Measurements from ENCODE around the gene MAP3K4.

Gene MAP3K4

DNA sequence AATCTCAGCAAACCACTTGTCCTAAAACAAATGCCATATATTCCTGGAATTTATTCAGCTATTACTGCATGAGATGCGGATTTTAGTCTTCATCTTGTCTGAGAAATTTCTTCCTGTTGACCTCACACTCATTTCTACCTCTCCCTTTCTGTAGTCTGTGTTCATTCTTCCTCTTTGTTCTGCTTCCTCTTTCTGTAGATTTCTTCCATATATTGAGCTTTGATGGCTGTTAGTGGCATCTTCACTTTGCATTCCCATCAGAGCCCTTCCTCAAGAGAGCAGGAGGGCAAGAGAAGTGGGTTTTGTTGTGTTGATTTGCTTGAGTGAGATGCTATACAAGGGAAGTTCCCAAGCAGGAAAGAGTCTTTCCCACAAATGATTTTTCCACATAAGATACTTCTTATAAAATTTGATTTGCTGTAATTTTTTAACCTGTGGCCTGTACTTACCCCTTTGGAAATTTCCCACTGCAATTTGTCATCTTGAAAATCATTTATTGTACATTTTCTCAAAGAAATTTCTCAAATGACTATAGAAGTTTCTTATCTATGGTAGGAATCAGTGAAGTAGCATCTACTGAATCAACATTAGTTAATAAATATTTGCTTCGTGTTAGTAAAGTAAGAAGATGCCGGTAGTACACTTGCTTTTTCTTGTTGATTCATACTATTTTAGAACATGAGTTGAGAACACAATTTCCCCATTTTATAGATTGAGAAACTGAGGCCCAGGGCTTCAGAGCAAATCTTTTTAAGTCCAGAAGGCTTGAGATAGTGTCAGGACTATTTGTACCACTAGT is 43.8 kb downstream of the MAP3K4 start:
- no peak for DNase-seq (ENCODE audit: low read depth in 1 of 2, low spot score in 1 of 2)

DNA sequence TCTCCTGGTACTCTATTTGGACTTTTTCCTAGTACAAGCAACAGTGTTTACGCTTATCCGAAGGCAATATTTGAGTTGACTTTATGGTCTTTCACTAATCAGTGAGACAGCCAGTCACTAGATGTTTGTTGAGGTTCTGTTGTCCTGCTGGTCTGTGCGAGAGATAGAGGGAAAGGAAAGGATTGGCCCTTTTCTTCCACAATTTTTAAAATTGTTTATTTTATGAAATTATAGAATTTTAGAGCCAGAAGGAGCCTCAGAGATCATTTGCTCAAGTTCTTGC is 44.4 kb downstream of the MAP3K4 start:
- no peak for DNase-seq (ENCODE audit: low read depth in 1 of 2, low spot score in 1 of 2)

DNA sequence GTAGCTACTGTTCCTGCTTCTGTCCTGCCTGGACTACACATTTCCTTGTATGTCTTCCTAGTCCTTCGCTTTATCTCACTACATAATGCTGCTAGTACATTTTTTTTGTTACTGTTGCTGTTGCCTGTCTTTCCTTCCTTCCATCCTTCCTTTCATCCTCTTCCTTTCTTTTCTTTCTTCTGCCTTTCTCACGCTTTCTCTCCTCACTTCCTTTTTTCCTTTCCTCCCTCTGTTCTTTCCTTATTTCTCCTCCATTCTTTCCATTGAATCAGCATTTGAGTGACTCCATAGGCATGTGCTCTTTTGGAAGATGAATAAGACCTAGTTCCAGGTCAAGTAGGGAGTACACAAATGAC is 46.3 kb downstream of the MAP3K4 start:
- DNase-seq (ENCODE audit: low read depth in 1 of 2, low spot score in 1 of 2) = no peak

DNA sequence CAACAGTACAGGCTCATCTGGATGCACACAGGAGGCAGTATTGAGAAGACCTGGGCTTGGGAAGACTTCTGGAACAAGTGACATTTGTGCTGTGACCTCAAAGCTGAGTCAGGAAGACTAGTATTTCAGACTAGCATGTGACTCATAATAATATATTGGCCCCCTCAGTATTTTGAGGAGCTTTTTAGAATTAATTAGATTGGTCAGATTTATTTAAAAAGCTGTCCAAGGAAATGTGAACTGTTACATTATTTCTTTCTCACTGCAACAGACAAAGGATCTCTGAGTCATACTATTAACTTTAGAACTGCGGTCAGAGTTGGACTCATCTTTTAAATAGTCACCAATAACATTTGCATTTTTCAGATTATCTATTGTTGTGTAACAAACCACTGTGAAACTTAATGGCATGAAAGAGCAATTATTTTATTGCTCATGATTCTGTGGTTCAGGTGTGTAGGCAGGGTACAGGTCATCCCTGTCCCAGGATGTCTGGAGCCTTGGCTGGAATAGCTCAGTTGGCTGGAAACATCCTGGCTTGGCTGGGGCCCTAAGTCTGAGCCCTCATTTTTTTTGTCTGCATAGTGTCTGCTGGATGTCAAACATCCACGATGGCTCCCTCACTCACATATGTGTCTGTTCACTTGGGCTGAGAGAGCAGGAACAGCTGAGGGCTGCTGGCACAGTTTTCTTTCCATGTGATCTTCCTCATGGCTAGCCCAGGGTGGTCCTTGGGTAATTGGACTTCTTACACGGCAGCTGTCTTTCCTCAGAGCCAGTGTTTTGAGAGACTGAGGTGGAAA is 46.9 kb downstream of the MAP3K4 start:
- no peak for DNase-seq (ENCODE audit: low read depth in 1 of 2, low spot score in 1 of 2)

DNA sequence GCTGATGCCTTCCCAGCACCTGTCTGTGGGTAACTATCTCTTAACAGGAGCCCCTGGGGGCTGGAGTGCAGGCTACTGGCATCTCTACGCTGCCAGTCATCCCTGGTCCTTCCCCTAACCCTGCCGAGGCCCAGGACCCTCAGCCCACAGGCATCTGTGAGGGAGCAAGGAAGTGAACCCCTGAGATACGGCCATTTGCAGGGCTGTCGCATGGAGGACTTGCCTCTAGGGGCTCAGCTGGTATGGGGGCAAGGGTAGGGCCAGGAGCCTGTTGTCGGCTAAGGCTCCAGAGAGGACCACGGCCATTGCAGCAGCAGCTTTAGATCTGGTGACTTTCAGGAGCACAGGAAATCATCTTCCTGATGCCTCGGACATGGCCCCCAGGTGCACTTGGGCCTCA is 49.7 kb downstream of the MAP3K4 start:
- no peak for DNase-seq (ENCODE audit: low read depth in 1 of 2, low spot score in 1 of 2)

DNA sequence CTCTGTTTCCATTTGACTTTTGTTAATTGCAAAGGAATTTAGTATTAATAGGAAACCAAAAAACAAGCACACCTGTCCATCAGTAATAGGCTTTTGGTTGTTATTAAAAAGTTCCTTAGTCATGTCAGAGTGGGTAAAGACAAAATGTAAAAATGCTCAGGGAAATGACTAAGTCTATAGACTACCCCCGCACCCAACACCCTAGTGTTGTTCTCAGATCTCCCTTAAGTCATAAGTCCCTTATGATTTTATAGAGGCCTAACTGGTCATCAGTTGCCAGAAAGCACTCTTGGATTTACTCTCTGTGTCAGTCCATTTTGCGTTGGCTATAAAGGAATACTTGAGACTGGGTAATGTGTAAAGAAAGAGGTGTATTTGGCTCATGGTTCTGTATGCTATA is 52.8 kb downstream of the MAP3K4 start:
- no peak for DNase-seq (ENCODE audit: low read depth in 1 of 2, low spot score in 1 of 2)

DNA sequence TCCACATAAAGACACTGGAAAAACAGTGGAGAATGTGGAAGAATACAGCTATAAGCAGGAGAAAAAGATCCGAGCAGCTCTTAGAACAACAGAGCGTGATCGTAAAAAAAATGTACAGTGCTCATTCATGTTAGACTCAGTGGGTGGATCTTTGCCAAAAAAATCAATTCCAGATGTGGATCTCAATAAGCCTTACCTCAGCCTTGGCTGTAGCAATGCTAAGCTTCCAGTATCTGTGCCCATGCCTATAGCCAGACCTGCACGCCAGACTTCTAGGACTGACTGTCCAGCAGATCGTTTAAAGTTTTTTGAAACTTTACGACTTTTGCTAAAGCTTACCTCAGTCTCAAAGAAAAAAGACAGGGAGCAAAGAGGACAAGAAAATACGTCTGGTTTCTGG is 57.1 kb downstream of the MAP3K4 start:
- no peak for DNase-seq (ENCODE audit: low read depth in 1 of 2, low spot score in 1 of 2)

DNA sequence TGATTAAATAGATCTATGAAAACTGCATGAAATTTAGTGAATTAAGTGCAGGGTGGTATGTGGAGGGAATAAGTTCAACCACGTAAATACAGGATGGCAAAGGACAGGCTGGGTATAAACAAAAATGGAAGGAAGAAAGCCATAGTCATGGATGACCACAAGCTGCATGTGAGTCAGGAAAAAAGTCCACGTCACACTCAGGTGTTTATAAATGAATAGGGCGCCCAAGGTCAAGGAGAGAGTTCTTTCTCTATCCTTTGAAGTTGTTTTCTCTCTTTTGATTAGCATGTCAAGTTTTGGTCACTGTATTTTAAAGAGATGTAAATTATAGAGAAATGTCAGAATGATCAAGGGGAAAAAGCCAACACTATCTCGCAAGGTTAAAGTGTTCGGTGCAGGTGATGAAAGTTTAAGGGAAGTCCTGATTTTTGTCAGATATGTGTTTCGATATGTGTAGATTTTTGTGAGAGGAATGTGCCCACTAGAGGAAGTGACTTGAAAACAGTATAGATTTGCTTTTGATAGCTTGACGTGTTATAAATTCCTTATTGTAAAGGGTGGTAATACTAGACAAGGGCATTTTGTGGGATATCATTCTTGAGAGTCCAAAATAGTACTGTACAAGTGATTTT is 58.7 kb downstream of the MAP3K4 start:
- DNase-seq (ENCODE audit: low read depth in 1 of 2, low spot score in 1 of 2) = no peak

DNA sequence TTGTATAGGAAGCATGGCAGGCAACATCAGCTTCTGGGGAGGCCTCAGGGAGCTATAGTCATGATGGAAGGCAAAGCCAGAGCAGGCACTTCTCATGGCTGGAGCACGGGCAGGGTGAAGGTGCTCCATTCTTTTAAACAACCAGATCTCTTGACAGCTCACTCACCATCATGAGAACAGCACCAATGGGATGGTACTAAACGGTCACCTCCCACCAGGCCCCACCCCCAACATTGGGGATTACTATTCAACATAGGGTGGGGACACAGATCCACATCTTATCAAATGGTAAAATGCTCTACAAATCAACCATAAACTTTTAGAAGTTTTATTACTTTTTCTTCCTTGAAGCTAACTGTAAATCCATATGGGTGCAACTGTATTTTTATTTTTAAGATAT is 61.5 kb downstream of the MAP3K4 start:
- DNase-seq (ENCODE audit: low read depth in 1 of 2, low spot score in 1 of 2) = no peak

DNA sequence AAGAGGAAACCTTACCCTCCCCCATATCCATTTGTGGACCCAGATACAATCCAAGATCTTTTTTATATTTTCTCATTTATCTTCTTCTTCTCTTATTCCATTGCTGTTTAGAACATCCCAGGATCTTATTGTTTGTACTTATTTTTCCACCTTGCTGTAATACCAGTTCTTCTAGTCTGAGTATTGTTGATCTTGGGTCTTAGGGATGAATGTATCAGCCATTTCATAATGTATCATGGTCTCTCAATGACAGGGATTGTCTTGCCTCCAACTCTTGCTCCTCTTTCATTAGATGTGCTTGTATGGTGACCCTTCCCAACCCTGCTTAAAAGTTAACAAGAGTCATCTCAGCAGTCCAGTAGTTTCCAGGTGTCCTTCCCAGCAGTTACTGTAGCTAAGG is 63.3 kb downstream of the MAP3K4 start:
- no peak for DNase-seq (ENCODE audit: low read depth in 1 of 2, low spot score in 1 of 2)

DNA sequence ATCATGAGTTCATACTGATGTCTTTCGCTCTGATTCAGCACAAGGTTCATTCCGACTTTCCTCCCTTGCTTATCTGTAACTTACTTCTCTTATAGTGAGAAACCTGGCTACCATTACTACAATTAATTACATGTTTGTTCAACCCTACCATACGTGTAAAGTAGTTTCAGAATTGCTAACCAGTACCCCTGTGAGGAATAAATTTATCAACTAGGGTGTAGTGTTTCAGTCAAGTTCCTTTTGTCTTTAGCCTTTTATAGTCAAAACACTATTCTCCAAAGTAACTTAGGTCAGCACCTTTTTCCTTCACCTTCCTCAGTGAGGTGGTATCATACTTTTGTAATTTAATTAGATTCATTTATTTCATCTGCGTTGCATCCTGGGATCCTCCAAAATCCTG is 64.9 kb downstream of the MAP3K4 start:
- DNase-seq (ENCODE audit: low read depth in 1 of 2, low spot score in 1 of 2) = no peak

DNA sequence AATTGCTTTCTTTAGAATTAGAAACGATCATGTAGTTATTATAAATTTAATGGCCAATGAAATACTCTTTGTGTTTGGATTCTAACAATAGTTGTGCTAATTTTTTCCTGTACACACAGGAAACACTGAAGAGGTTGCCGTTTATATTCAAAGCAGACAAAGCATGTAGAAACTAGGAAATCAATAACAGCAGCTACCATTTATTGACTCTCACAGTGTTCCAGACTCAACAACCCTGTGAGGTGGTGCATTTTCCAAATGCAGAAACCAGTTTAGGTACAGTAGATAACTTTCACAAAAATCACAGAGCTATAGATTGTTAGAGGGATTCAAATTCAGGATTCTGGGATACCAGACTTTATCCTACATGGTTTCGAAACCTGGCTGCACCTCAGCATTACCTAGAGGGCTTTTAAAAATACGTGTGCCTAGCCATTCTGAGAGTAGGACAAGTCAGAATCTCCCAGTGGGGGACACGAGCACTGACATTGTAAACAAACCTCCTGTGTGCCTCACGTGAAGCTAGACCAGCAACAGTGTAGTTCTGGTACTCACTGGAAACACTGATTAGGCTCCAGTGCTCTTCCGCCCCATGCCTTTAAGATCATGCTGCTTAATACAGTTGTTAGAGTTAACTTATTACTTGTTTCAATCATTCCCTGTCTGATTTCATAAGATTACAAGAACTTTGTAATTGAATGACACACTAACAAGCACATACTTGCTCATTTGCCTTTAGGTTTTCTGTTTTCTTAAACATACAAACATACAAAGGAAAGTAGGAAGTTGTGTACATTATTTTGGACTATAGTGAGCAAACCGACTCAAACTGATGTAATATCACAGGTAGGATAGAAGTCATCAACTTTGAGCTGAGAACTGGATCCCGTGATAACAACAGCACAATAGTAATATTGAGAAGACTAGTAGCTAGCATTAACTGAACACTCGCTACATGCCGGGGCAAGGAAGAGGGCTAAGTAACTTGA is 65.8 kb downstream of the MAP3K4 start:
- DNase-seq (ENCODE audit: low read depth in 1 of 2, low spot score in 1 of 2) = no peak

DNA sequence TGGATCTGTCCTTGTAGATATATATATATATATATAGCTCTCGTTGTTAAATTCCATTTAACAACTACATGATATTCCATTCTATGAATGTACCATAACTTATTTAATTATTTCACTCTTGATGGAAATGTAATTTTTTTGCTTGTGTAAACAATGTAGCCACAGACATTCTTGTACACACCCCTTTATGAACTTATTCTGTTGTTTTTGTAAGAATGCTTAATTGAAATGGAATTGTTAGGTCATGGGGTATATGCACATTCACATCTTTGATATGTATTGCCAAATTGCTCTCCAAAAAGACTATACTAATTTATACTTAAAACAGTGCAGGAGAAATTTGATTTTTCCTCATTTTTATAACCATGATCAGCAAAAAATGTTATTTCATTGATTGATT is 67.2 kb downstream of the MAP3K4 start:
- no peak for DNase-seq (ENCODE audit: low read depth in 1 of 2, low spot score in 1 of 2)

DNA sequence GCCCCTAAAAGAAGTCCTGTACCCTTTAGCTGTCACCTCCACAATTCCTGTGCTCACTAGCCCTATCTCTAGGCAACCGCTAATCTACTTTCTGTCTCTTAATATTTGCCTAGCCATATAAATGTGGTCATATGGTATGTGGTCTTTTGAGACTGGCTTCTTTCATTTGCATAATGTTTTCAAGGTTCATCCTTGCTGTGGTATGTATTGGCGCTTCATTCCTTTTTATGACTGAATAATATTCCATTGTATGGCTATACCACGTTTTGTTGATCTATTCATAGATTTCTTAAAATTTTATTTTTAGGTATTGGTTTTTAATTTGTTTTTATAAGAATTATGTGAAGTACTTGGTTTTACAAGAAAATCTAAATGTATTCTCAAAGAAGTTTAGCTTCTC is 70.0 kb downstream of the MAP3K4 start:
- DNase-seq (ENCODE audit: low read depth in 1 of 2, low spot score in 1 of 2) = no peak

DNA sequence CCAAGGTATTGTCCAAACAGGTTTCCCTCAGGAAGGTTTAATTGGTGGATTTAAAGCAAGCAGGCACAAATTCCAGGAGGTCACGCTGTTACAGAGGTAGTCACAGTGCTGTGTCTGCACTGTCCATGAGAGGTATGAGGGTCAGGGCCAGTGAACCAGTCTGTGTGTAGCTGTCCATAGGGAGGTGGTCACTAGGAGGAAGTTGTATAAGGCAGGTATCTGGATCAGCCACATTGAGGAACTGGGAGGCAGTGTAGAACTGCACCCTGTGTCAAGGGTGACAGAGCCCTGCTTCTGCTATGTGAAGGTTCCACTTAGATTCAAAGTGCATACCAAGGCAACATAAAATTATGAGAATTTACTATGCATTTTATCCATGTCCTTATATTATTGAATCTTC is 73.3 kb downstream of the MAP3K4 start:
- DNase-seq (ENCODE audit: low read depth in 1 of 2, low spot score in 1 of 2) = no peak

DNA sequence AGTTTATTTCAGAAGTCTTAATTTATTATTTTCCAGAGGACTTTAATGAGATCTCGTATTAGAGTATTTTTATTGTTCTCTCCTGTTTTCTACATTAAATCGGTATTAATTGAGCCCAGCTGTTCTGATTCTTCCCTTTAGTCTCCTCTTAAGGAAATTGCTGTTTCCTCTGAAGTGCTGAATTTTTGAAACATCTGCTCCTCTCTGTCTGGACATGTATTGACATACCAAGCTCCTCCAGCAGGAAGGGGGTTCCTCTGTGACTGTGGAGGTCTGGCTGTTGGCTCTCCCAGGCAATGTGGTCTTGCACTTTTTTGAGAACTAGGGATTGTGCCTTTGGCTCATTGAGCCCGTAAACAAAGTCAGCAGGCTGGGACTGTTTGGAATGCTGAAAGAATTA is 74.9 kb downstream of the MAP3K4 start:
- DNase-seq (ENCODE audit: low read depth in 1 of 2, low spot score in 1 of 2) = no peak

DNA sequence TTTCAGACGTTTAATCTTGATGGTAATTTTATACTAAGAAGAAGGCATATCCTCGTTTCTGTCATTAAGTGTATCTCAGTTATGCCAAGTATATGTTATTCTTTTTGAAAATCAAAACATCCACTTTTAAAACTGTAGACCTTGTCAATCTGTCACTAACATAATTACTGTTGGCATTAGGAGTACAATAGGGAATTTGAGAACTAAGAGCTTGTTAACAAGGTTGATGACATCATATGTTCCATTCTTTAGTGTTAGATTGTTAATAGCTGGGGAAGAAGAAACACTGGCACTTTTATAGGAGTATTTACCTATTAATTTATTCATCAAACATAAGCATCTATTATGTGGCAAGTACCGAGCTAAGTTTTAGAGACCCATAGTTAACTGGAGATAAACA is 76.2 kb downstream of the MAP3K4 start:
- no peak for DNase-seq (ENCODE audit: low read depth in 1 of 2, low spot score in 1 of 2)

DNA sequence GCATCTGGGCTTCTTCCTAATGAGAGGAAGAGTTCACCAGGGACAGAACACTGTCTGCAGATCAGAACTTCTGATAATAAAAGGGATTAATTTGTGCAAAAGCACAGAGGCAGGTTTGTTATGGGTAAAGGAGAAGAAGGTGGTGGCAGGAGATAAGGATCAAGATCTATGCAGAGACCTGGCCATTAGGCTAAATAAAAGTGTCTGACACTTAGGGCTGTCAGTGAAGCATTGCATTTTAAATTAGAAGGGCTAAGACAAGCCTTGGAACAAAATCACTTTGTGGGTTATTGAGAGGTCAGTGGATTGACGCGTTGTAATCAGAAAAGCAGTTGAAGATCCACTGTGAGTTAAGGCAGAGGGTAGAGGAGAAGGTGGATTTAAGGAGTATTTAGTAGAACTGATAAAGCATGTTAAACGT is 76.8 kb downstream of the MAP3K4 start:
- DNase-seq (ENCODE audit: low read depth in 1 of 2, low spot score in 1 of 2) = no peak

DNA sequence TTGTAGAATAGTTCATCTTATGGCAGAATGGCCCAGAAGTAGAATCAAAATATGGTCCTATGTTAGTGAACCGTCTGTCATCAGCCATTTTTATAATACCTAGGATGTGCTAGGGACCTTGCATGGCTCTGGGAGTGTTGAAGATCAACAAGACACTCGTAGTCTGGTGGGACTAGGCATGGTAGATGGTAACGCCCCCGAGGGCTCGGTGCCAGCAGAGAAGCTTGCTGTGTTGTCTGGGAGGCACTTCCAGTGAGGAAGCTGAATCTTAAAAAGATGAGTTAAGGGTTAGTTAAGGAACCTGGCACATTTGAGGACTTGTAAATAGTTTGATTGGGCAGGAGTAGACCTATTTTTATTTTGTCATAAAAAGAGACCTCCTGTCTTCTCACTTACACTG is 82.4 kb downstream of the MAP3K4 start:
- DNase-seq (ENCODE audit: low read depth in 1 of 2, low spot score in 1 of 2) = no peak

DNA sequence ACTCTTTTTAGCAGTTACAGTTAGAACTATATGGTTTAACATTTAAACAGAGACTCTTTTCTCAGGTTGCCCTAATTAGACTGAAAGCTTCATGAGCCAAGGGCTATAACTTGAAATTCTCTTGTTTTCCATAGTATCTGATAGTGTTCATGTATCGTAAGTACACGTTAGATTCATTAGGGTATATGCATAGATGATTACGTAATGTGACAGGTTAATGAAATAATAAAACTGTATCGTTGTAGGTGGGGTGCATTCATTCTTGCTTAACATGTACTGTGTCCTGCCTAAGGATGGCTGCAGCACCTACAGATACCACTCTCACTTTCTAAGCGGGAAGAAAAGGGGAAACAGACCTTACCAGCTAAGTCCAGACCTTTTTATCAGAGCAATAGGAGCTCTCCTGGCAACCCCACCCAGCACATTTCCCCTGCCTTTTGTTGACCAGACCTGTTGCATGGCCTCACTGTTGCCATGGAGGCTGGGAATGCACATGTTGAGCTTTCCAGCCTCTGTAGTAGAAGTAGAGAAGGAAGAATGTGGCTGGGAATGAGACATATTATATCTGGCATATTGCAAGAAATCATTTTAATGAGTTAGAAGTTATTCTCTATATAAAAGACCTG is 83.0 kb downstream of the MAP3K4 start:
- no peak for DNase-seq (ENCODE audit: low read depth in 1 of 2, low spot score in 1 of 2)

DNA sequence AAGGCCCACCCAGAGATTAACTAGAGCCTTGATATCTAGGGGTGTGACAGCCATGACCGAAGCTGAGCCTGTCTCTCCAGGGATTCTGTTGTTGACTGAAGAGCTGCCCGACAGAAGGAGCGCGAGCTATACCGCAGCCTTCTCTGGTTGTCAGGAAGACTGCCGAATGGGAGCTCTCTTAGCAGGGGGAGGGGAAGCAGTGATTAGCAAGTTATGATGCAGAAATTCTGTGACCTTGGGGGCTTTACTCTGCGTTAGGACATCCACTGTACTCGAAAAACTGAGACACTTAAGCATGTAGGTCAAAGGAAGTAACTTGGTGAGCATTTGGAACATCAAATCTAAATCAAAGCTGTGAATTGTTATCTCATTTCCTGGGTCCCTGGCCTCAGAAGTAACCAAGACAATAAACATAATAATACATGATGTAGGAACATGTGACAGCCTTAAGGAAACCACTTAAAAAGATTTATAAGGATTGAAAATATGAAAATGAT is 84.7 kb downstream of the MAP3K4 start:
- DNase-seq (ENCODE audit: low read depth in 1 of 2, low spot score in 1 of 2) = no peak

Measured in stimulated activated CD4-positive, alpha-beta T cell treated with anti-CD3 and anti-CD28 coated beads, Interleukin-15, amount 100 ng/mL, for 1 hour (primary cell).